HepG2 (cell line): ENCODE measurements around the gene LPAR1. TPM values are rescaled to one million over a fixed set of nuclear protein-coding genes. Genes with fewer than 3 reads are reported as not detected.

ENCODE experiments used
- ATAC-seq: fragments of 200-7000 bp; cut with Tn5 transposase; 3 replicates; pipeline ENCODE4 v1.9.1; 2020; ENCODE audit warnings: mild to moderate bottlenecking, moderate library complexity
- BruUV-seq: library from RNA; stranded (reverse); fragments of 400-500 nt; replicated peaks from 2 replicates; lab custom pipeline; 2021; lab: Mats Ljungman, UMichigan
- CTCF ChIA-PET: fragments of 300-600 bp; formaldehyde crosslinking; extraction: SDS; loops from one replicate; lab custom pipeline; 2021; ENCODE audit warnings: low total read pairs, inconsistent platforms, low intra/inter-chr PET ratio; lab: Yijun Ruan, JAX
- POLR2A ChIA-PET: fragments of 350-600 bp; sonication (Branson Sonifier 250); formaldehyde crosslinking; loops from one replicate; lab custom pipeline; 2020; ENCODE audit warnings: antibody characterized with exemption, inconsistent platforms; lab: Yijun Ruan, JAX
- DNase-seq: peaks from one replicate; pipeline ENCODE4 v3.0.0-alpha.2; 2015; ENCODE audit warnings: low spot score
- FAIRE-seq: peaks from 3 replicates; lab custom pipeline; 2011; peaks lifted over from hg19 to GRCh38; lab: Jason Lieb, UNC
- H2AFZ ChIP-seq: one replicate; pipeline ENCODE4 v1.6.1; 2011; ENCODE audit warnings: low read length, inconsistent platforms
- H3K27ac ChIP-seq: fragments of 300-600 bp; 3 replicates; pipeline ENCODE4 v1.8.0; 2011; ENCODE audit warnings: mixed run types, mild to moderate bottlenecking, mixed read lengths, low read length, inconsistent platforms; ENCODE audit not compliant: insufficient read depth; ENCODE audit errors: extremely low read length
- H3K27me3 ChIP-seq, 2 experiments: fragments of 200-600 bp in 1 of 2; 2 replicates in 1 of 2; 3 replicates in 1 of 2; pipeline versions ENCODE4 v1.6.0 to v1.8.0; 2011; ENCODE audit warnings: low read length in 2 of 2, mild to moderate bottlenecking in 2 of 2, moderate library complexity in 2 of 2, inconsistent platforms in 1 of 2; ENCODE audit not compliant: insufficient read depth in 2 of 2, control insufficient read depth in 1 of 2
- H3K36me3 ChIP-seq, 2 experiments: fragments of 200-600 bp in 1 of 2; replicated peaks in 1 of 2; 2 replicates in 1 of 2; 3 replicates in 1 of 2; pipeline versions ENCODE4 v1.5.1 to v1.8.0; 2011; ENCODE audit warnings: low read length in 2 of 2, inconsistent platforms in 1 of 2; ENCODE audit not compliant: insufficient read depth in 2 of 2, control insufficient read depth in 1 of 2
- H3K4me1 ChIP-seq: 2 replicates; pipeline ENCODE4 v1.5.1; 2012; ENCODE audit warnings: low read length, inconsistent platforms; ENCODE audit not compliant: insufficient read depth
- H3K4me2 ChIP-seq: 2 replicates; pipeline ENCODE4 v1.6.0; 2011; ENCODE audit warnings: low read depth, low read length, inconsistent platforms
- H3K4me3 ChIP-seq, 3 experiments: fragments of 200-600 bp in 1 of 3; sonication (generic), shearing (Covaris generic) in 1 of 3; replicated peaks in 1 of 3; 2 replicates each; pipeline ENCODE4 v1.5.1; 2011 to 2016; ENCODE audit warnings: low read length in 3 of 3, inconsistent platforms in 2 of 3, low read depth in 2 of 3, mild to moderate bottlenecking in 2 of 3, control low read depth in 1 of 3, mixed read lengths in 1 of 3; ENCODE audit not compliant: insufficient read depth in 1 of 3
- H3K79me2 ChIP-seq: one replicate; pipeline ENCODE4 v1.6.1; 2011; ENCODE audit warnings: low read length, inconsistent platforms; ENCODE audit not compliant: insufficient read depth
- H3K9ac ChIP-seq: 2 replicates; pipeline ENCODE4 v1.6.0; 2011; ENCODE audit warnings: mild to moderate bottlenecking, low read depth, low read length, inconsistent platforms; ENCODE audit not compliant: insufficient read depth
- H3K9me3 ChIP-seq: 2 replicates; pipeline ENCODE4 v1.5.1; 2012; ENCODE audit warnings: mild to moderate bottlenecking, low read length
- H4K20me1 ChIP-seq: 2 replicates; pipeline ENCODE4 v1.6.0; 2011; ENCODE audit warnings: inconsistent platforms, mild to moderate bottlenecking, low read length, moderate library complexity; ENCODE audit not compliant: insufficient read depth
- AKAP8 ChIP-seq: sonication (generic); formaldehyde crosslinking; IDR thresholded peaks from 2 replicates; pipeline ENCODE4 v1.5.1; 2020; ENCODE audit warnings: mild to moderate bottlenecking, missing genetic modification reagents
- ATF2 ChIP-seq: sonication (generic); formaldehyde crosslinking; IDR thresholded peaks from 2 replicates; pipeline ENCODE4 v1.4.0; 2020; ENCODE audit warnings: missing genetic modification reagents
- GATAD1 ChIP-seq: IDR thresholded peaks from 2 replicates; pipeline ENCODE4 v1.6.1; 2016; ENCODE audit warnings: missing genetic modification reagents, missing compliant biosample characterization
- HDAC1 ChIP-seq: sonication (generic); formaldehyde crosslinking; IDR thresholded peaks from 2 replicates; pipeline ENCODE4 v1.5.1; 2020; ENCODE audit warnings: mild to moderate bottlenecking, missing genetic modification reagents
- KAT7 ChIP-seq: IDR thresholded peaks from 2 replicates; pipeline ENCODE4 v1.6.1; 2018; ENCODE audit warnings: borderline replicate concordance, missing compliant biosample characterization
- MAZ ChIP-seq, 2 experiments: sonication (generic) in 1 of 2; formaldehyde crosslinking in 1 of 2; IDR thresholded peaks; 2 replicates each; pipeline versions ENCODE4 v1.5.0 to v1.6.1; 2012 to 2020; ENCODE audit warnings: low read depth in 2 of 2, mild to moderate bottlenecking in 2 of 2, borderline replicate concordance in 1 of 2, improper control_type of control experiment in 1 of 2, low read length in 1 of 2, missing genetic modification reagents in 1 of 2, moderate library complexity in 1 of 2
- NFKB2 ChIP-seq: sonication (generic); formaldehyde crosslinking; IDR thresholded peaks from 2 replicates; pipeline ENCODE4 v1.4.0; 2020; ENCODE audit warnings: missing genetic modification reagents, borderline replicate concordance
- SALL2 ChIP-seq: sonication (generic); formaldehyde crosslinking; IDR thresholded peaks from 2 replicates; pipeline ENCODE4 v1.8.1; 2023; ENCODE audit warnings: mild to moderate bottlenecking, missing genetic modification reagents, inconsistent platforms
- SRY ChIP-seq: sonication (generic); formaldehyde crosslinking; IDR thresholded peaks from 2 replicates; pipeline ENCODE4 v1.8.0; 2022; ENCODE audit warnings: mild to moderate bottlenecking, missing genetic modification reagents
- ZNF234 ChIP-seq: sonication (generic); formaldehyde crosslinking; conservative IDR thresholded peaks from 2 replicates; pipeline ENCODE4 v1.5.1; 2020; ENCODE audit warnings: mild to moderate bottlenecking, missing genetic modification reagents
- ZNF569 ChIP-seq: sonication (generic); formaldehyde crosslinking; IDR thresholded peaks from 2 replicates; pipeline ENCODE4 v1.5.0; 2020; ENCODE audit warnings: mild to moderate bottlenecking, missing genetic modification reagents, moderate library complexity, borderline replicate concordance
- ZNF782 ChIP-seq: sonication (generic); formaldehyde crosslinking; IDR thresholded peaks from 2 replicates; pipeline ENCODE4 v1.4.0; 2020; ENCODE audit warnings: missing genetic modification reagents, mild to moderate bottlenecking, borderline replicate concordance
- ZSCAN31 ChIP-seq: sonication (generic); formaldehyde crosslinking; IDR thresholded peaks from 2 replicates; pipeline ENCODE4 v1.5.0; 2020; ENCODE audit warnings: low read depth, mild to moderate bottlenecking, missing genetic modification reagents
- WGBS: methylation state at CpG from one replicate; pipeline ENCODE4 v1.1.6; 2017; ENCODE audit warnings: low lambda C conversion rate; 5-methylcytosine and 5-hydroxymethylcytosine counted together
- in situ Hi-C: cut with HindIII; loops from 2 replicates; pipeline ENCODE4 v1.10.0; 2017; ENCODE audit warnings: low pct_unique_long_range_greater_than_20kb; ENCODE audit not compliant: extremely low pct_ligation_motif_present
- intact Hi-C: fragments of 100-400 bp; cut with micrococcal nuclease; formaldehyde crosslinking; loops from one replicate; pipeline ENCODE4 v1.10.0; 2022; ENCODE audit not compliant: unreplicated experiment
- polyA plus RNA-seq, 8 experiments: library from polyadenylated mRNA; depleted of rRNA in 3 of 8; stranded (reverse) in 7 of 8; unstranded in 1 of 8; fragments of >200 nt; fragmentation: Illumina TruSeq in 4 of 8; extraction: Trizol in 4 of 8; gene quantifications; 2 replicates each; pipeline versions ENCODE4 v1.2.1 to v1.2.3, GENCODE V29; 2011 to 2016; ENCODE audit warnings: low read depth in 4 of 8, missing spikeins in 1 of 8, mixed read lengths in 1 of 8; ENCODE audit not compliant: insufficient read depth in 1 of 8
- total RNA-seq, 5 experiments: library from RNA; depleted of rRNA; stranded (reverse); fragments of >200 nt; fragmentation: Illumina TruSeq; extraction: Trizol; gene quantifications; 2 replicates each; pipeline ENCODE4 v1.2.3, GENCODE V29; 2016; ENCODE audit warnings: low read depth in 1 of 5

LPAR1 gene
- total and polyA plus RNA-seq, 2 of the 13 experiments (the other 11 are each of a cell fraction or from before 2014, with no cell fraction given): not detected

DNA sequence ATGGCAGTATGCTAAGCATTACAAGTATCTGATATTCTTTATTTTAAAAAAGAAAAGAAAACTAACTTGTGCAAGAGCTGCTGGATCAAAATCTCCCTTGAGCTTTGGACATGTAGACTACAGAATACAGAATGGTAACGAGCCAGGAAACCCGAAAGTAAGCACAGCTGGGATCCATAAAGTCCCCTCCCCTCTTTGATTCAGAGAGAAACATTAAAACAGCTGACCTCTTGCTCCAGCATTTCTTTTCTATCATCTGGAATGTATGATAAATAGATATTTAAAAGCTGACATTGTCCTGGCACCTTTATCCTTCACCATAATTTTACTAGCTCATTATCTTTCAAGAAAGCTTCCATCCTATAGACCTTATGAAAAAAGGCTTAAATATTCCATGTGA is 28.2 kb upstream of the LPAR1 start (continued):
- TF ChIP-seq ZNF569 (CRISPR knock-in tag): no peak

- ChIA-PET POLR2A (no interaction called here), CTCF (no interaction called here)
- intact Hi-C loops (no loop called here), in situ Hi-C loops (no loop called here)
- no TSS peak for BruUV-seq
- Histone ChIP-seq H3K9ac (no peak overlapping the region), H2AFZ (no peak overlapping the region), H3K4me1 (no peaks in the 10 kb centered on the region), H3K9me3 (no peaks in the 10 kb centered on the region), H3K4me3 (no peak overlapping the region), H3K79me2 (no peaks in the 10 kb centered on the region), H3K4me2 (no peak overlapping the region), H3K27ac (no peak overlapping the region), H3K27me3 (0 out of 5 replicates have a peak, but pooled peaks cover 0 to 3% of the 10 kb centered on the region in 2 experiments), H3K36me3 (no peaks in the 10 kb centered on the region), H4K20me1 (no peaks in the 10 kb centered on the region)
- 3% methylated on average over 4 of the region's 4 CpGs for WGBS
- no peak for DNase-seq
- ATAC-seq: no peak
- FAIRE-seq: no peak
- TF ChIP-seq AKAP8 (no peak), SALL2 (CRISPR knock-in tag) (no peak), ATF2 (CRISPR knock-in tag) (no peak), MAZ (IDR thresholded peaks at IDR 0.05; ENCODE audit: borderline replicate concordance, low read depth, low read length) (no peak), MAZ (CRISPR knock-in tag; IDR thresholded peaks at IDR 0.05; ENCODE audit: low read depth) (no peak), NFKB2 (CRISPR knock-in tag) (no peak), KAT7 (CRISPR knock-in tag) (no peak), SRY (CRISPR knock-in tag) (no peak), ZSCAN31 (CRISPR knock-in tag) (no peak), ZNF234 (CRISPR knock-in tag) (no peak), ZNF782 (CRISPR knock-in tag) (no peak), HDAC1 (no peak), GATAD1 (CRISPR knock-in tag) (no peak)
Observed at GRCh38 chr9:111065414-111065813, 27.1 kb upstream of the LPAR1 start.
